GM12801 (cell line): ENCODE data around the gene SAMD4A.

ENCODE experiments used
- TF ChIP-seq, protein P1 (sequence below): IDR thresholded peaks from one replicate; pipeline ENCODE4 v1.5.1; 2011; ENCODE audit warnings: control low read depth; ENCODE audit not compliant: insufficient read length; ENCODE audit errors: extremely low read depth

SAMD4A gene

DNA sequence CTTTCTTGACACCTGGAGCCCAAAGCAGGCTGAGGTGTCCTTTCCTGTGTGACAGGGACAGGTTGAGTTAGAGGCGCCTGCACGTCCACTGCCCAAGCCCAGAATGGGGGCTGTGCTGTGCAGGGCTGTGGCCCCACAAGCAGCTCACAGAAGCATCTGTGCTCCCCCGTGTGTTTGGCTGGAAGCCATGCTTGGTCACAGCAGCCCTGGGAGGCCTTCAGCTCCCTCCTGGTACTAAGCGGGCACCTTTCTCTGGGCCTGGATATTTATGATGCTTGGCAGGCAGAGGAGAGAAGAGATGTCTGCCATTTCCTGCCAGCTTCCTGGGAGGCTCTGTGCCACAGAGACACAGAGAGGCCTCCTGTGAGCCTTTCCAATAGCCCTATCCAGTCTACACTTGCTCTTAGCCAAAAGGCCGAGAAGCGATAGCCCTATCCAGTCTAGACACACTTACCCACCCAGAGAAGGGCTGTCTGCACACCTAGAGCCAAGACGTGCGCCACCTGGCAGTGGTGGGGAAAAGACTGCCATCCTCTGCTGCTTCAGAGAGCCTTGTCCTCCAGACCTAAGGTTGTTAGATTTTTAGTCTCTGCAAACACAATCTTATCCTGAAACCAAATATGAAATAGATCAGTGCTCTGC lies 218.3 kb downstream of the SAMD4A start:
- TF ChIP-seq, protein P1, sequence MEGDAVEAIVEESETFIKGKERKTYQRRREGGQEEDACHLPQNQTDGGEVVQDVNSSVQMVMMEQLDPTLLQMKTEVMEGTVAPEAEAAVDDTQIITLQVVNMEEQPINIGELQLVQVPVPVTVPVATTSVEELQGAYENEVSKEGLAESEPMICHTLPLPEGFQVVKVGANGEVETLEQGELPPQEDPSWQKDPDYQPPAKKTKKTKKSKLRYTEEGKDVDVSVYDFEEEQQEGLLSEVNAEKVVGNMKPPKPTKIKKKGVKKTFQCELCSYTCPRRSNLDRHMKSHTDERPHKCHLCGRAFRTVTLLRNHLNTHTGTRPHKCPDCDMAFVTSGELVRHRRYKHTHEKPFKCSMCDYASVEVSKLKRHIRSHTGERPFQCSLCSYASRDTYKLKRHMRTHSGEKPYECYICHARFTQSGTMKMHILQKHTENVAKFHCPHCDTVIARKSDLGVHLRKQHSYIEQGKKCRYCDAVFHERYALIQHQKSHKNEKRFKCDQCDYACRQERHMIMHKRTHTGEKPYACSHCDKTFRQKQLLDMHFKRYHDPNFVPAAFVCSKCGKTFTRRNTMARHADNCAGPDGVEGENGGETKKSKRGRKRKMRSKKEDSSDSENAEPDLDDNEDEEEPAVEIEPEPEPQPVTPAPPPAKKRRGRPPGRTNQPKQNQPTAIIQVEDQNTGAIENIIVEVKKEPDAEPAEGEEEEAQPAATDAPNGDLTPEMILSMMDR = no peak

DNA sequence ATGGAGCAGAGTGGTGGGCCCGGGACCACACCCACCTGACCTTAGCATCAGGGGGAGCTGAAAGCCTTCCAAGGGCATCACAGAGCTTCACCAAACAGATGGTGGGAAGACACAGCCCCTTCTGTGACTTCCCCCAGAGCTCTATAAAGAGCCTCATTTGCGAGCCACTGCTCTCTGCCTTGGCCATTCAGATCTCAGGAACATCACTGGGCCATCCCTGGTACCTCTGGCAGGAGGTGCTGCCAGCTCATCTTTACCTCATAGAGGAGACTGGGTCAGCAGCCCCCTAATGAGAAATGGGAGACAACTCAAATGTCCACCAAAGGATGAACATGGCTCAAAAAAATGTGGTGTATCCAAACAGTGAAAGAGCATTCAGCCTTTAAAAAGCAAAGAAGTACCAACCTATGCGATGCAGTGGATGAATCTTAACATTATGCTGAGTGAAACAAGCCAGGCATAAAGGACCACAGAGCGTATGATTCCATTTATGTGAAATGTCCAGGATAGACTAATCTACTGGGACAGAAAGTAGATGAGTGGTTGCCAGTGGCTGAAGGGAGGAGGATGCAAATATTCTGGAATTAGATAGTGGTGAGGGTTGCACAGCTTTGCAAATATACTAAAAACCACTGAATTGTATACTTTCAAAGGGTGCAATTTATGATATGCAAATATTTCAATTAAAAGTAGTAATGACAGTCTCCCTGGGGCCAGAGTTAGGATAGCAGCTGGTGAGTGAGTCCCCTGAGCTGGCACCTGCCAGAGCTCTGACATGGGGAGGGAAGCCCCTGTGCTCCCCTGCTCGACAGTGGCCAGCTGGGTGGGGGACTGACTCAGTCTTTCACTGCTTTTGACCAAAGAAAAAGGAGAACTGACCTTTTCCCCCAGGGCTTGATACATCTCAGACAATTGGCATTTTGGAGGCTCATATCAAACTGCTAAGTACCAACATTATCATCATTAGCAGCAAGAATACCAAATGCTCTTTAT lies 219.1 kb downstream of the SAMD4A start:
- TF ChIP-seq, protein P1 = no peak

DNA sequence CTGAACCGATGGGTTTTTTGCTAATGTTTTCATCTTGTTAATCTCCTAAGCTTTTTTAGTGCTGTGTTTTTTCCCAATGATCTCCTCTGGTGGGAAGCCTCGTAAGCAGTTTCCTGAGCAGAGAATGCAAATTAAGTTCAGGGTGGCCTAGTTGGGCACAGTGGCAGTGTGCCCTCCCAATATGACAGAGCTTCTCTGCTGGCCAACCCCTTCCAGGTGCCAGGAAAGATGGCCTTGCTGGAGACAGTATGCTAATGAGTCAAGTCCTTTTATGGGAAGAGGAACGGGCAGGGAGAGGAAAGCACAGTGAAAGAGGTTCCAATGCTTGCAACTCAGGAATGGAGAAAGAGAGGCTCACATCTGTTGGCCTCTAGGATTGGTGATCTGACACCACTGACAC lies 219.9 kb downstream of the SAMD4A start:
- TF ChIP-seq, protein P1 = no peak

DNA sequence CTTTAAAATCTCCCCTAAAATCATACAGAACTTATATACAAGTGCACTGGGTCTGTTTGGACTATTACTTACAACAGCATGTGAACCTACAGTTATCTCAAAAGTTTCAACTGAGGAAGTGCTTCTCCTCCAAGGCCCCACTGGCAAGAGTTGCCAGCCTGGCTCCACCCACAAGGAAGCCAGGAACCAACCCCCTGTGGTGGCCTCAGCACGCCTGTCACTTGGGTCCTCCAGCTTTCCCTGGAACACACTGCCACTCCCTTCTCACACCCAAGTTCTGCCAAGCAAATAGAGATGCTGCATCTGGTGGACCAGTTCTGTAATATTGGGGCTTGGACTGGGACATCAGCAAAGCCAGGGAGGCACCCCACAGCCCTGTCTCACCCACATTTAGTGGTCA lies 220.3 kb downstream of the SAMD4A start:
- TF ChIP-seq, protein P1 = no peak

DNA sequence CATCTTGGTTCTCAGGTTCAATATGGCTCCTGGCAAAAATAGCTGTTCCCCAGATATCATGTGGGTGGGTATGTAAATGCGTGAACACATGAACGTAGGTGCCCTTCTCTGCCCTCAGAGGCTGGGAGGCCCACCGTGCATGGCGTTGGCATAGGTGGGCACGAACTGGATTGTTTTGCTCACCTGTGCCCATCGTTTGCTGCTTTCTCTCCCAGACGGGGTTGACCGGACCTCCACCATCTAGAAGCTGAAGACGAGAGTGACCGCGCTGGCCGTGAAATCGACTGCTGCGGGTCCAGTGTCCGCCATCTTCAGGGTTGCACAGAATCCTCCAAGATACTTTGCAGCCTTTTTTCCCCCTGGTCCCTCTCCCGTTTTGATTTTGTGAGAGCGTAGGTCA lies 221.8 kb downstream of the SAMD4A start:
- TF ChIP-seq, protein P1 = no peak

DNA sequence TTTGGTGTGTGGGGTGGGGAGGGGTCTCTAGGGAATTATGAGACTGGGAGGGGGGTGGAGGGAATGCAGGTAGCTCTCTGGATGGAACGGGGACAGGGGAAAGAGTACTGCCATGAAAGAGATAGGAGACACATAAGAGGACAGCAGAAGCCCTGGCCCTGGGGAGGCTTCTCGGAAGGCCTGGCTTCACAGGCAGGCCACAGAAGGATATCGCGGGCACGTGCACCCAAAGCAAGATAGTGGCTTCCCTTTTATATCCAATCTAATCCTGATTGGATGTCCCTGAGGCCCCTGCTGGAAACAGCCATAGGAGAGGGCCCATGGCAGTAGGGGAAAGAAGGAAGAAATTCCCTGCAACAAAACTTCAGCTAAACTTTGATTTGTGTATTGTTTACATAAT lies 222.2 kb downstream of the SAMD4A start:
- TF ChIP-seq, protein P1 = no peak

DNA sequence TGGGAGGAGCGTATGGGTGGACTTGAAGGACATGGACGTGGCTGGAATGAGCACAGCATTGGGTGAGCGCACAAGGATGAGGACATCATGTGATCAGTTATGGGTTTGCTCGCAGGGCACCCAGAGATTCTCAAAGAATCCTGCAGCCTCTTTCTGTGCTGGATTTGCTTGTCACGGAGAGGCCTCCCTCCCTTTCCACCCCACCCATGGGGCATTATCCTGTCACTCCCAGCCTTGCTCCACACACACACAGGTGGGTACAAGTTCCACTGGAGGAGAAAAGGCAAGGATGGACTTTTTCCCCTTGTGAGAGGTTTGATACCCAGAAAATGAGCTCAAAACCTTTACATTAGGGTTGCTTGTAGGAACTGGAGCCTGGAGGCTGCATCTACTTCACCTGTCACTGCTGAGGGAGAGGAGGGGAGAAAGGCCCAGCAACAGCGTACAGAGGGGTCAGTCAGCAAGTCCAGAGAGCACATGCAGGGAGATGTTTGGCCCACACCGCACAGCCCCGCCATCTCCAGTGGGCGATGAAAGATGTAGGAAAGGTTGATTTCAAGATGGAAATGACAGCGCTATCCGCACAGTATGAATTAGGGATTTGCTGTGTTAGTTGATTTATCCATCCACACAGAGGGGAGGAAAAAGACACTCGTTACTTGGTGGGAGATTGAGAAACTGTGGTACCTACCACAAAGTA lies 223.0 kb downstream of the SAMD4A start:
- TF ChIP-seq, protein P1 = no peak
